ENCODE measurements around the gene BCL11B. TPM values are rescaled to one million over a fixed set of nuclear protein-coding genes. Genes with fewer than 3 reads are reported as not detected.

BCL11B gene
- total and polyA plus RNA-seq, 4 donors = 0.20 to 2.3 (median 0.66) TPM

- H3K4me1 ChIP-seq (ENCODE audit: control insufficient read depth in 5 of 5, insufficient read depth in 5 of 5, low read length in 5 of 5) = peaks cover 0 to 31% (median 11%) of the 10 kb centered on the region in 5 donors
- H3K4me3 ChIP-seq = no peak overlapping the region
- TF ChIP-seq CTCF (IDR thresholded peaks at IDR 0.05; ENCODE audit: control extremely low read depth, extremely low read depth) = no peak
- DNase-seq (no peak), ATAC-seq (ENCODE audit: insufficient read depth, low FRiP score) (no peak)
- H3K9me3 ChIP-seq (ENCODE audit: control insufficient read depth in 4 of 4, insufficient read depth in 3 of 4, low read length in 3 of 4) = no peaks in the 10 kb centered on the region
- H3K36me3 ChIP-seq (ENCODE audit: control insufficient read depth in 4 of 4, insufficient read depth in 4 of 4, low read length in 4 of 4) = no peaks in the 10 kb centered on the region
- WGBS, 2 donors = 64 to 87% methylated on average over 5 of the region's 5 CpGs
- H3K27ac ChIP-seq (ENCODE audit: low read depth in 1 of 2, low read length in 1 of 2) = no peak overlapping the region
- no peaks in the 10 kb centered on the region for H3K27me3 ChIP-seq (ENCODE audit: control insufficient read depth in 3 of 3, insufficient read depth in 3 of 3, low read length in 2 of 3)
- H3K9ac ChIP-seq (ENCODE audit: insufficient read depth in 1 of 2, low read length in 2 of 2) = no peak overlapping the region
These were observed 15.5 kb downstream of the BCL11B start for GRCh38 chr14:99256483-99256874.

GRCh38 chr14:99255621-99256482, 16.1 kb downstream of the BCL11B start:
- no peak for ATAC-seq (ENCODE audit: insufficient read depth, low FRiP score)
- H3K4me1 ChIP-seq (ENCODE audit: control insufficient read depth in 5 of 5, insufficient read depth in 5 of 5, low read length in 5 of 5) = peaks cover 0 to 25% (median 7%) of the 10 kb centered on the region in 5 donors
- H3K27ac ChIP-seq (ENCODE audit: low read depth in 1 of 2, low read length in 1 of 2) = no peak overlapping the region
- H3K9me3 ChIP-seq (ENCODE audit: control insufficient read depth in 4 of 4, insufficient read depth in 3 of 4, low read length in 3 of 4) = no peaks in the 10 kb centered on the region
- WGBS, 2 donors = 82 to 85% methylated on average over 19 of the region's 19 CpGs
- no peaks in the 10 kb centered on the region for H3K36me3 ChIP-seq (ENCODE audit: control insufficient read depth in 4 of 4, insufficient read depth in 4 of 4, low read length in 4 of 4)
- H3K4me3 ChIP-seq = no peak overlapping the region
- H3K27me3 ChIP-seq (ENCODE audit: control insufficient read depth in 3 of 3, insufficient read depth in 3 of 3, low read length in 2 of 3) = no peaks in the 10 kb centered on the region
- DNase-seq = no peak
- no peak for TF ChIP-seq CTCF (IDR thresholded peaks at IDR 0.05; ENCODE audit: control extremely low read depth, extremely low read depth)
- H3K9ac ChIP-seq (ENCODE audit: insufficient read depth in 1 of 2, low read length in 2 of 2) = no peak overlapping the region

GRCh38 chr14:99254328-99255009, 17.5 kb downstream of the BCL11B start:
- Histone ChIP-seq H3K4me3 (no peak overlapping the region), H3K9me3 (ENCODE audit: control insufficient read depth in 4 of 4, insufficient read depth in 3 of 4, low read length in 3 of 4) (no peaks in the 10 kb centered on the region), H3K36me3 (ENCODE audit: control insufficient read depth in 4 of 4, insufficient read depth in 4 of 4, low read length in 4 of 4) (no peaks in the 10 kb centered on the region), H3K27ac (ENCODE audit: low read depth in 1 of 2, low read length in 1 of 2) (no peak overlapping the region), H3K9ac (ENCODE audit: insufficient read depth in 1 of 2, low read length in 2 of 2) (no peak overlapping the region), H3K27me3 (ENCODE audit: control insufficient read depth in 3 of 3, insufficient read depth in 3 of 3, low read length in 2 of 3) (no peaks in the 10 kb centered on the region), H3K4me1 (ENCODE audit: control insufficient read depth in 5 of 5, insufficient read depth in 5 of 5, low read length in 5 of 5) (peaks cover 0 to 16% (median 4%) of the 10 kb centered on the region in 5 donors)
- ATAC-seq (ENCODE audit: insufficient read depth, low FRiP score) (no peak), DNase-seq (no peak)
- WGBS, 2 donors = 78 to 82% methylated on average over 16 of the region's 16 CpGs
- TF ChIP-seq CTCF (IDR thresholded peaks at IDR 0.05; ENCODE audit: control extremely low read depth, extremely low read depth) = no peak

All from lung (tissue), 12 donors.